Cardiac ventricle fibroblast (primary cell): ENCODE results near the gene ANKRD31. TPM values are rescaled to one million over a fixed set of nuclear protein-coding genes. Genes with fewer than 3 reads are reported as not detected.

ENCODE experiments used
- total RNA-seq: library from RNA; depleted of rRNA; stranded (reverse); fragments of >200 nt; gene quantifications from 2 replicates; pipeline ENCODE4 v1.2.3, GENCODE V29; 2015

The ANKRD31 gene
- under 0.01 and 0.05 TPM in 2 replicates for total RNA-seq

GRCh38 chr5:75236322-75237316 lies at the start of gene ANKRD31:
Gene ANKRD31 (minus strand): TSS chr5:75236878. CDS start chr5:75236686, 192 bp downstream.

GRCh38 chr5:75052192-75053053 lies 184.3 kb downstream of the ANKRD31 start, which contains the start of gene GCNT4:
Gene GCNT4 (minus strand): TSS chr5:75052558. CDS start chr5:75030037, 22,521 bp downstream.

Other genes starting within 250 kb of the ANKRD31 start
- 0.59 and 0.62 TPM in 2 replicates for gene GCNT4, start 184.3 kb downstream of the ANKRD31 start, total RNA-seq
- 28.1 and 40.1 TPM in 2 replicates for gene HMGCR, start 100.3 kb upstream of the ANKRD31 start, total RNA-seq